Gastrocnemius medialis (tissue), 4 donors: ENCODE results near the gene ZDHHC7. TPM values are rescaled to one million over a fixed set of nuclear protein-coding genes. Genes with fewer than 3 reads are reported as not detected.

Source experiments
- ATAC-seq, 2 donors: fragments of 150-250 bp; one replicate each; pipeline ENCODE4 v1.9.1; 2016
- DNase-seq, 2 donors: peaks; one replicate each; pipeline ENCODE4 v3.0.0-alpha.2; 2019
- H3K27ac ChIP-seq, 4 donors: fragments of 200-600 bp; sonication (generic); 1 replicate in 1 of 4; 2 replicates in 3 of 4; pipeline ENCODE4 v1.5.1; 2016 to 2018; ENCODE audit warnings: mild to moderate bottlenecking in 2 of 4, moderate library complexity in 1 of 4
- H3K27me3 ChIP-seq, 3 donors: fragments of 200-600 bp; sonication (generic) in 2 of 3; 1 replicate in 1 of 3; 2 replicates in 2 of 3; pipeline versions ENCODE4 v1.5.1 to v1.6.0; 2016 to 2019; ENCODE audit warnings: mild to moderate bottlenecking in 1 of 3, moderate library complexity in 1 of 3
- H3K36me3 ChIP-seq, 2 donors: fragments of 200-600 bp; sonication (generic) in 1 of 2; one replicate each; pipeline ENCODE4 v1.5.1; 2017 to 2018
- H3K4me1 ChIP-seq, 2 donors: fragments of 200-600 bp; sonication (generic) in 1 of 2; one replicate each; pipeline ENCODE4 v1.5.1; 2016 to 2017; ENCODE audit warnings: mild to moderate bottlenecking in 2 of 2
- H3K4me3 ChIP-seq, 4 donors: fragments of 200-600 bp; sonication (generic) in 3 of 4; 1 replicate in 1 of 4; 2 replicates in 3 of 4; pipeline ENCODE4 v1.5.1; 2016 to 2019; ENCODE audit warnings: mild to moderate bottlenecking in 2 of 4
- H3K9me3 ChIP-seq, 3 donors: fragments of 200-600 bp; sonication (generic) in 2 of 3; 1 replicate in 1 of 3; 2 replicates in 2 of 3; pipeline ENCODE4 v1.5.1; 2016 to 2019
- CTCF ChIP-seq, 5 experiments: fragments of 450-650 bp in 3 of 5; fragments of 200-600 bp in 2 of 5; sonication (generic) in 2 of 5; IDR thresholded peaks in 4 of 5; conservative IDR thresholded peaks in 1 of 5; 1 replicate in 4 of 5; 2 replicates in 1 of 5; pipeline ENCODE4 v1.5.1; 2016 to 2019; ENCODE audit warnings: antibody characterized with exemption in 5 of 5, mild to moderate bottlenecking in 3 of 5, moderate library complexity in 3 of 5
- POLR2A ChIP-seq, 2 donors: fragments of 450-650 bp; IDR thresholded peaks; one replicate each; pipeline ENCODE4 v1.6.1; 2017; ENCODE audit warnings: antibody characterized with exemption in 2 of 2, mild to moderate bottlenecking in 2 of 2, moderate library complexity in 2 of 2
- in situ Hi-C, 4 donors: fragments of 200-750 bp; cut with MboI; loops; one replicate each; pipeline versions ENCODE4 v1.15.0 to v1.8.0; 2017; ENCODE audit warnings: low sequenced_read_pairs in 4 of 4
- intact Hi-C: fragments of 100-400 bp; cut with DNase I; formaldehyde crosslinking; loops from one replicate; pipeline ENCODE4 v1.15.1; 2023; ENCODE audit warnings: low total_unique reads
- total RNA-seq, 4 donors: library from RNA; depleted of rRNA; stranded (reverse); fragments of >200 nt; gene quantifications; one replicate each; pipeline versions ENCODE4 v1.1.0 to v1.2.3, GENCODE V29; 2016

Gene ZDHHC7
- total RNA-seq, 4 donors from 2014 or later: 55.0 to 93.5 (median 68.4) TPM

- H3K4me1 ChIP-seq: peaks cover 12 to 20% of the 10 kb centered on the region in 2 donors
- in situ Hi-C loops: no loop called here
- ATAC-seq: no peak
Measured at GRCh38 chr16:85051683-85052082, 40.3 kb upstream of the ZDHHC7 start.

GRCh38 chr16:85051067-85051581 lies 39.8 kb upstream of the ZDHHC7 start:
- no peak for DNase-seq
- intact Hi-C loops (no loop called here), in situ Hi-C loops (no loop called here)
- Histone ChIP-seq H3K27ac (no peak overlapping the region), H3K4me3 (no peak overlapping the region), H3K27me3 (no peaks in the 10 kb centered on the region), H3K9me3 (no peaks in the 10 kb centered on the region), H3K4me1 (peaks cover 12 to 20% of the 10 kb centered on the region in 2 donors), H3K36me3 (no peaks in the 10 kb centered on the region)
- ATAC-seq: no peak
- TF ChIP-seq POLR2A (IDR thresholded peaks at IDR 0.05) (no peak), CTCF (IDR thresholded peaks at IDR 0.05 in 4 of 5, conservative IDR thresholded peaks at IDR 0.05 in 1 of 5) (no peak)

More at GRCh38 chr16:85051683-85052082, 40.3 kb upstream of the ZDHHC7 start:
- Histone ChIP-seq H3K36me3 (no peaks in the 10 kb centered on the region), H3K27me3 (no peaks in the 10 kb centered on the region), H3K27ac (no peak overlapping the region), H3K4me3 (no peak overlapping the region), H3K9me3 (no peaks in the 10 kb centered on the region)
- TF ChIP-seq CTCF (IDR thresholded peaks at IDR 0.05 in 4 of 5, conservative IDR thresholded peaks at IDR 0.05 in 1 of 5) (no peak), POLR2A (IDR thresholded peaks at IDR 0.05) (no peak)
- intact Hi-C loops: no loop called here
- DNase-seq: no peak

GRCh38 chr16:85049706-85050305 lies 38.5 kb upstream of the ZDHHC7 start:
- Histone ChIP-seq H3K9me3 (no peaks in the 10 kb centered on the region), H3K4me1 (peaks cover 0 to 8% of the 10 kb centered on the region in 2 donors), H3K27ac (no peak overlapping the region), H3K4me3 (no peak overlapping the region), H3K36me3 (no peaks in the 10 kb centered on the region), H3K27me3 (no peaks in the 10 kb centered on the region)
- intact Hi-C loops: no loop called here
- TF ChIP-seq POLR2A (IDR thresholded peaks at IDR 0.05): no peak
- no peak for TF ChIP-seq CTCF (IDR thresholded peaks at IDR 0.05 in 4 of 5, conservative IDR thresholded peaks at IDR 0.05 in 1 of 5)
- in situ Hi-C loops: no loop called here
- DNase-seq (no peak), ATAC-seq (no peak)

GRCh38 chr16:85048921-85049562 lies 37.7 kb upstream of the ZDHHC7 start:
- DNase-seq: peak in 1 of 2 donors; percentile 57
- TF ChIP-seq CTCF (IDR thresholded peaks at IDR 0.05 in 4 of 5, conservative IDR thresholded peaks at IDR 0.05 in 1 of 5) (no peak), POLR2A (IDR thresholded peaks at IDR 0.05) (no peak)
- in situ Hi-C loops: no loop called here

More at GRCh38 chr16:85048921-85049562, 37.7 kb upstream of the ZDHHC7 start:
- no peaks in the 10 kb centered on the region for H3K9me3 ChIP-seq
- no peaks in the 10 kb centered on the region for H3K27me3 ChIP-seq
- H3K4me1 ChIP-seq: peaks cover 0 to 8% of the 10 kb centered on the region in 2 donors
- H3K4me3 ChIP-seq: no peak overlapping the region
- intact Hi-C loops: no loop called here
- H3K27ac ChIP-seq: no peak overlapping the region
- peak; percentile 37 to 50 for ATAC-seq
- no peaks in the 10 kb centered on the region for H3K36me3 ChIP-seq
